IMR-90 (cell line): ENCODE data around the gene VAV3. TPM values are rescaled to one million over a fixed set of nuclear protein-coding genes. Genes with fewer than 3 reads are reported as not detected.

Source experiments
- ATAC-seq: fragments of 200-7000 bp; cut with Tn5 transposase; 2 replicates; pipeline ENCODE4 v1.9.1; 2020; ENCODE audit warnings: low read depth, mild to moderate bottlenecking, moderate library complexity
- BruUV-seq: library from RNA; stranded (reverse); fragments of 400-500 nt; replicated peaks from 2 replicates; lab custom pipeline; 2021; lab: Mats Ljungman, UMichigan
- CTCF ChIA-PET: fragments of 300-600 bp; formaldehyde crosslinking; extraction: SDS; loops from one replicate; lab custom pipeline; 2021; ENCODE audit warnings: antibody characterized with exemption; lab: Yijun Ruan, JAX
- POLR2A ChIA-PET: fragments of 300-600 bp; sonication (Branson Sonifier 250); formaldehyde crosslinking; loops from one replicate; lab custom pipeline; 2022; ENCODE audit warnings: antibody characterized with exemption; ENCODE audit not compliant: unreplicated experiment; lab: Charles Lee
- DNase-seq: peaks from one replicate; pipeline ENCODE4 v3.0.0; 2013
- H2AFZ ChIP-seq: replicated peaks from 2 replicates; pipeline ENCODE3; 2013; ENCODE audit warnings: low read length, mild to moderate bottlenecking; ENCODE audit not compliant: poor library complexity
- H2AK5ac ChIP-seq: 2 replicates; pipeline ENCODE4 v1.6.1; 2013; ENCODE audit warnings: low read depth, low read length, inconsistent platforms
- H2AK9ac ChIP-seq: replicated peaks from 2 replicates; pipeline ENCODE3; 2013; ENCODE audit warnings: mild to moderate bottlenecking, low read depth, low read length, moderate library complexity; ENCODE audit not compliant: poor library complexity
- H2BK120ac ChIP-seq: 2 replicates; pipeline ENCODE4 v1.6.1; 2013; ENCODE audit warnings: low read depth, low read length, inconsistent platforms
- H2BK15ac ChIP-seq: 3 replicates; pipeline ENCODE4 v1.6.1; 2013; ENCODE audit warnings: low read depth, low read length, inconsistent platforms
- H2BK20ac ChIP-seq: 2 replicates; pipeline ENCODE4 v1.6.1; 2013; ENCODE audit warnings: low read depth, mild to moderate bottlenecking, inconsistent platforms, low read length, moderate library complexity
- H2BK5ac ChIP-seq: 2 replicates; pipeline ENCODE4 v1.6.1; 2013; ENCODE audit warnings: mild to moderate bottlenecking, low read depth, low read length, inconsistent platforms; ENCODE audit not compliant: poor library complexity, severe bottlenecking
- H3K14ac ChIP-seq: replicated peaks from 2 replicates; pipeline ENCODE4 v1.6.1; 2013; ENCODE audit warnings: low read depth, low read length, inconsistent platforms
- H3K18ac ChIP-seq: 2 replicates; pipeline ENCODE4 v1.6.1; 2013; ENCODE audit warnings: low read depth, low read length, control low read depth
- H3K23ac ChIP-seq: 2 replicates; pipeline ENCODE4 v1.6.1; 2013; ENCODE audit warnings: low read depth, low read length, inconsistent platforms
- H3K27ac ChIP-seq: 2 replicates; pipeline ENCODE4 v1.5.1; 2013; ENCODE audit warnings: mild to moderate bottlenecking, control low read depth, low read length; ENCODE audit not compliant: insufficient read depth
- H3K27me3 ChIP-seq: 2 replicates; pipeline ENCODE4 v1.6.1; 2013; ENCODE audit warnings: low read length; ENCODE audit not compliant: control insufficient read depth, insufficient read depth
- H3K36me3 ChIP-seq: 2 replicates; pipeline ENCODE4 v1.6.1; 2013; ENCODE audit warnings: low read length, mixed read lengths; ENCODE audit not compliant: control insufficient read depth, insufficient read depth
- H3K4ac ChIP-seq: 2 replicates; pipeline ENCODE4 v1.6.1; 2013; ENCODE audit warnings: low read depth, low read length, inconsistent platforms
- H3K4me1 ChIP-seq: 2 replicates; pipeline ENCODE4 v1.6.1; 2013; ENCODE audit warnings: low read length, mixed read lengths; ENCODE audit not compliant: control insufficient read depth, insufficient read depth
- H3K4me2 ChIP-seq: 2 replicates; pipeline ENCODE4 v1.6.1; 2013; ENCODE audit warnings: low read depth, mild to moderate bottlenecking, control low read depth, low read length, moderate library complexity
- H3K4me3 ChIP-seq: 2 replicates; pipeline ENCODE4 v1.5.1; 2013; ENCODE audit warnings: low read depth, mild to moderate bottlenecking, control low read depth, low read length, moderate library complexity; ENCODE audit not compliant: insufficient read depth
- H3K56ac ChIP-seq: 2 replicates; pipeline ENCODE4 v1.6.1; 2013; ENCODE audit warnings: low read length, inconsistent platforms; ENCODE audit not compliant: insufficient read depth; ENCODE audit errors: extremely low read depth
- H3K79me1 ChIP-seq, 2 experiments: 2 replicates each; pipeline ENCODE4 v1.6.1; 2013; ENCODE audit warnings: low read length in 2 of 2, inconsistent platforms in 1 of 2, low read depth in 1 of 2
- H3K9ac ChIP-seq: 2 replicates; pipeline ENCODE4 v1.6.1; 2013; ENCODE audit warnings: low read depth, low read length, control low read depth
- H3K9me1 ChIP-seq: 2 replicates; pipeline ENCODE4 v1.6.1; 2013; ENCODE audit warnings: low read length, inconsistent platforms; ENCODE audit not compliant: insufficient read depth
- H3K9me3 ChIP-seq: 2 replicates; pipeline ENCODE4 v1.6.1; 2013; ENCODE audit warnings: low read length; ENCODE audit not compliant: control insufficient read depth, insufficient read depth
- H4K20me1 ChIP-seq: 2 replicates; pipeline ENCODE4 v1.6.1; 2013; ENCODE audit warnings: low read length, inconsistent platforms; ENCODE audit not compliant: insufficient read depth
- H4K5ac ChIP-seq: 2 replicates; pipeline ENCODE4 v1.6.1; 2013; ENCODE audit warnings: mild to moderate bottlenecking, low read depth, low read length, control low read depth
- H4K8ac ChIP-seq, 2 experiments: 2 replicates each; pipeline ENCODE4 v1.6.1; 2013; ENCODE audit warnings: low read depth in 2 of 2, low read length in 2 of 2, control low read depth in 1 of 2, inconsistent platforms in 1 of 2
- H4K91ac ChIP-seq: 2 replicates; pipeline ENCODE4 v1.6.1; 2013; ENCODE audit warnings: low read depth, low read length, inconsistent platforms; ENCODE audit not compliant: insufficient read depth
- CEBPB ChIP-seq: IDR thresholded peaks from 2 replicates; pipeline ENCODE4 v1.6.1; 2012; ENCODE audit warnings: low read depth, low read length, improper control_type of control experiment
- CTCF ChIP-seq: conservative IDR thresholded peaks from 2 replicates; pipeline ENCODE4 v1.5.1; 2012; ENCODE audit warnings: mild to moderate bottlenecking, low read depth, low read length, improper control_type of control experiment
- ELK1 ChIP-seq: fragments of 150-350 bp; IDR thresholded peaks from 2 replicates; pipeline ENCODE4 v1.6.1; 2016; ENCODE audit warnings: low read depth, mild to moderate bottlenecking, low read length, moderate library complexity, borderline replicate concordance
- USF2 ChIP-seq: fragments of 150-350 bp; IDR thresholded peaks from 2 replicates; pipeline ENCODE4 v1.6.1; 2017; ENCODE audit warnings: mild to moderate bottlenecking, antibody characterized with exemption, low read length, low read depth
- WGBS, 2 experiments: methylation state at CpG; one replicate each; pipeline versions ENCODE4 v1.1.5 to v1.1.7; 2013; ENCODE audit warnings: missing lambda C conversion rate in 2 of 2; ENCODE audit not compliant: insufficient read length in 1 of 2; ENCODE audit errors: extremely low coverage in 2 of 2; 5-methylcytosine and 5-hydroxymethylcytosine counted together
- dilution Hi-C: fragments of 300-500 bp; cut with HindIII; formaldehyde crosslinking; loops from one replicate; pipeline ENCODE4 v1.14.3; 2018; ENCODE audit warnings: low sequenced_read_pairs; ENCODE audit not compliant: unreplicated experiment
- in situ Hi-C: fragments of 300-500 bp; cut with MboI; formaldehyde crosslinking; loops from 3 replicates; pipeline ENCODE4 v1.14.3; 2019; ENCODE audit warnings: low sequenced_read_pairs, inconsistent platforms, mixed read lengths
- intact Hi-C: fragments of 100-400 bp; cut with micrococcal nuclease; formaldehyde crosslinking; loops from 2 replicates; pipeline ENCODE4 v1.10.0; 2022
- polyA plus RNA-seq, 3 experiments: library from polyadenylated mRNA; depleted of rRNA; stranded (reverse); fragments of >200 nt; gene quantifications; 2 replicates each; pipeline ENCODE4 v1.2.3, GENCODE V29; 2012; ENCODE audit warnings: low replicate concordance in 1 of 3
- total RNA-seq: library from RNA; depleted of rRNA; stranded (reverse); fragments of >200 nt; gene quantifications from 2 replicates; pipeline ENCODE4 v1.2.3, GENCODE V29; 2012

The VAV3 gene
- total and polyA plus RNA-seq, 2 of the 4 experiments (the other 2 are of a cell fraction), result 0.12 to 0.18 TPM

- BruUV-seq, result no TSS peak
- no peak for DNase-seq
- intact Hi-C loops, result loop anchor here (10.0 kb wide), 3 partner anchors 419 to 849 kb away; partner anchors contain the start of gene SLC25A24
Measured at GRCh38 chr1:107785496-107786202, 179.3 kb downstream of the VAV3 start.

More at GRCh38 chr1:107785496-107786202, 179.3 kb downstream of the VAV3 start:
- Histone ChIP-seq H3K23ac (no peak overlapping the region), H3K9me3 (no peaks in the 10 kb centered on the region), H2BK15ac (no peak overlapping the region), H2AFZ (no peak overlapping the region), H4K5ac (no peak overlapping the region), H3K9me1 (no peaks in the 10 kb centered on the region), H3K27me3 (no peaks in the 10 kb centered on the region), H3K18ac (no peak overlapping the region), H2AK9ac (no peak overlapping the region), H3K4me2 (no peak overlapping the region), H3K4me3 (no peak overlapping the region), H4K91ac (no peak overlapping the region), H3K4me1 (no peaks in the 10 kb centered on the region), H3K36me3 (no peaks in the 10 kb centered on the region), H4K8ac (no peak overlapping the region), H3K14ac (no peak overlapping the region), H2BK5ac (no peak overlapping the region), H3K56ac (no peak overlapping the region), H4K20me1 (no peaks in the 10 kb centered on the region), H2BK120ac (no peak overlapping the region), H2AK5ac (no peak overlapping the region), H3K9ac (no peak overlapping the region), H2BK20ac (no peak overlapping the region), H3K79me1 (no peaks in the 10 kb centered on the region), H3K27ac (no peak overlapping the region), H3K4ac (no peak overlapping the region)
- TF ChIP-seq CEBPB, result no peak
- no peak for TF ChIP-seq CTCF
- no peak for TF ChIP-seq ELK1
- TF ChIP-seq USF2, result no peak
- in situ Hi-C loops, result loop anchor here (5.0 kb wide), 1 partner anchor 342 kb away; no protein-coding TSS in a partner anchor
- ChIA-PET POLR2A (no interaction called here), CTCF (interaction anchor here (0.8 kb wide), 1 partner anchor 340 kb away, joined by 3 read pairs; no protein-coding TSS in a partner anchor)
- ATAC-seq, result no peak
- dilution Hi-C loops, result no loop called here
- WGBS, 2 experiments, result 100% methylated on average over 1 of the region's 3 CpGs; no CpG with 5 or more reads in 1 of the 2 experiments
